ENCODE measurements around the gene TAF11L6.

DNA sequence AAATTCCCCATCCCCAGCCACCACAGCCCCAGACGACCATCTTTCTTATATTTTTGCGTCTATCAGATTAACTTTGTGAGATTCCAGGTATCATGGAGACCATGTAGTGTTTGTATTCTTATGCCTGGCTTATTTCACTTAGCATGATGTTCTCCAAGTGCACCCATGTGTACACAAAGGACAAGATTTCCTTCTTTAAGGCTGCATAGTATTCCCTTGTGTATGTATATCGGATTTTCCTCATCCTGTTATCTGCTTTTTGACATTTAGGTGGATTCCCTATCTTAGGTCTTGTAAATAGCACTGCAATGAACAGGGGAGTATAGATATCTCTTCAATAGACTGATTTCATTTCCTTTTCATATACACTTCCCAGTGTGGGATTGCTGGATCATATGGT, 35.7 kb upstream of the TAF11L6 start:
- TF ChIP-seq, protein P1, sequence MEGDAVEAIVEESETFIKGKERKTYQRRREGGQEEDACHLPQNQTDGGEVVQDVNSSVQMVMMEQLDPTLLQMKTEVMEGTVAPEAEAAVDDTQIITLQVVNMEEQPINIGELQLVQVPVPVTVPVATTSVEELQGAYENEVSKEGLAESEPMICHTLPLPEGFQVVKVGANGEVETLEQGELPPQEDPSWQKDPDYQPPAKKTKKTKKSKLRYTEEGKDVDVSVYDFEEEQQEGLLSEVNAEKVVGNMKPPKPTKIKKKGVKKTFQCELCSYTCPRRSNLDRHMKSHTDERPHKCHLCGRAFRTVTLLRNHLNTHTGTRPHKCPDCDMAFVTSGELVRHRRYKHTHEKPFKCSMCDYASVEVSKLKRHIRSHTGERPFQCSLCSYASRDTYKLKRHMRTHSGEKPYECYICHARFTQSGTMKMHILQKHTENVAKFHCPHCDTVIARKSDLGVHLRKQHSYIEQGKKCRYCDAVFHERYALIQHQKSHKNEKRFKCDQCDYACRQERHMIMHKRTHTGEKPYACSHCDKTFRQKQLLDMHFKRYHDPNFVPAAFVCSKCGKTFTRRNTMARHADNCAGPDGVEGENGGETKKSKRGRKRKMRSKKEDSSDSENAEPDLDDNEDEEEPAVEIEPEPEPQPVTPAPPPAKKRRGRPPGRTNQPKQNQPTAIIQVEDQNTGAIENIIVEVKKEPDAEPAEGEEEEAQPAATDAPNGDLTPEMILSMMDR (IDR thresholded peaks at IDR 0.05 in 2 of 3, conservative IDR thresholded peaks at IDR 0.05 in 1 of 3; ENCODE audit: borderline replicate concordance in 1 of 3, insufficient read depth in 1 of 3, low read depth in 2 of 3, low read length in 2 of 3) = no peak
- TF ChIP-seq, protein P2, sequence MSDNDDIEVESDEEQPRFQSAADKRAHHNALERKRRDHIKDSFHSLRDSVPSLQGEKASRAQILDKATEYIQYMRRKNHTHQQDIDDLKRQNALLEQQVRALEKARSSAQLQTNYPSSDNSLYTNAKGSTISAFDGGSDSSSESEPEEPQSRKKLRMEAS (IDR thresholded peaks at IDR 0.05) = no peak
- TF ChIP-seq RAD21 (IDR thresholded peaks at IDR 0.05; ENCODE audit: low read depth) = no peak
- no peak for TF ChIP-seq POLR2AphosphoS5 (IDR thresholded peaks at IDR 0.05; ENCODE audit: low read depth, low read length)
- no peak for TF ChIP-seq ZNF274 (IDR thresholded peaks at IDR 0.05; ENCODE audit: low read depth, low read length)
- TF ChIP-seq EZH2phosphoT487 (IDR thresholded peaks at IDR 0.05; ENCODE audit: borderline replicate concordance) = no peak

Measured in HCT116 (cell line).